ENCODE measurements around the gene IMMP2L. TPM values are rescaled to one million over a fixed set of nuclear protein-coding genes. Genes with fewer than 3 reads are reported as not detected.

IMMP2L gene
- total and polyA plus RNA-seq, 2 of the 13 experiments (the other 11 are each of a cell fraction or from before 2014, with no cell fraction given), result 7.8 to 16.9 TPM

- ChIA-PET POLR2A (no interaction called here), CTCF (ENCODE audit: low intra/inter-chr PET ratio, low total read pairs) (no interaction called here)
- Histone ChIP-seq H3K27me3 (ENCODE audit: control insufficient read depth in 1 of 2, insufficient read depth in 2 of 2, low read length in 2 of 2) (no peaks in the 10 kb centered on the region), H4K20me1 (ENCODE audit: insufficient read depth, low read length) (no peaks in the 10 kb centered on the region), H3K9me3 (ENCODE audit: low read length) (no peaks in the 10 kb centered on the region), H3K4me1 (ENCODE audit: insufficient read depth, low read length) (no peaks in the 10 kb centered on the region), H3K79me2 (ENCODE audit: insufficient read depth, low read length) (no peaks in the 10 kb centered on the region), H3K4me3 (replicated peaks in 1 of 3; ENCODE audit: insufficient read depth in 1 of 3, low read depth in 2 of 3, low read length in 3 of 3) (no peak overlapping the region), H3K4me2 (ENCODE audit: low read depth, low read length) (no peak overlapping the region), H3K36me3 (replicated peaks in 1 of 2; ENCODE audit: control insufficient read depth in 1 of 2, insufficient read depth in 2 of 2, low read length in 2 of 2) (no peaks in the 10 kb centered on the region), H3K9ac (ENCODE audit: insufficient read depth, low read depth, low read length) (no peak overlapping the region), H2AFZ (ENCODE audit: low read length) (no peak overlapping the region), H3K27ac (ENCODE audit: extremely low read length, insufficient read depth, low read length) (no peak overlapping the region)
- FAIRE-seq (no peak), DNase-seq (ENCODE audit: low spot score) (no peak), ATAC-seq (no peak)
- TF ChIP-seq ARID5B (CRISPR knock-in tag; IDR thresholded peaks at IDR 0.05) (no peak), SIX1 (CRISPR knock-in tag; IDR thresholded peaks at IDR 0.05; ENCODE audit: borderline replicate concordance) (no peak), EZH2 (conservative IDR thresholded peaks at IDR 0.05; ENCODE audit: low read depth, low read length) (no peak), RCOR2 (CRISPR knock-in tag; IDR thresholded peaks at IDR 0.05) (no peak), MAZ (IDR thresholded peaks at IDR 0.05; ENCODE audit: borderline replicate concordance, low read depth, low read length) (no peak), MAZ (CRISPR knock-in tag; IDR thresholded peaks at IDR 0.05; ENCODE audit: low read depth) (no peak), KAT7 (CRISPR knock-in tag; IDR thresholded peaks at IDR 0.05; ENCODE audit: borderline replicate concordance) (no peak), REST (IDR thresholded peaks at IDR 0.05; ENCODE audit: borderline replicate concordance in 1 of 2, low read depth in 1 of 2, low read length in 2 of 2) (no peak), STAG1 (CRISPR knock-in tag; IDR thresholded peaks at IDR 0.05) (no peak), IRF1 (CRISPR knock-in tag; IDR thresholded peaks at IDR 0.05; ENCODE audit: low read depth) (no peak), ZSCAN25 (CRISPR knock-in tag; IDR thresholded peaks at IDR 0.05) (no peak), NFIC (IDR thresholded peaks at IDR 0.05; ENCODE audit: low read length) (no peak), HDAC6 (IDR thresholded peaks at IDR 0.05; ENCODE audit: low read depth, low read length) (no peak)
- WGBS (ENCODE audit: low lambda C conversion rate), result 89% methylated on average over 1 of the region's 1 CpG
- in situ Hi-C loops (cut with HindIII; ENCODE audit: extremely low pct_ligation_motif_present, low pct_unique_long_range_greater_than_20kb) (no loop called here), intact Hi-C loops (cut with micrococcal nuclease; ENCODE audit: unreplicated experiment) (no loop called here)
- BruUV-seq (replicated peaks), result no TSS peak
Observed at GRCh38 chr7:111205251-111205650, 357.0 kb downstream of the IMMP2L start.

Data from HepG2 (cell line).